Stimulated activated CD4-positive, alpha-beta T cell treated with anti-CD3 and anti-CD28 coated beads, Interleukin-12 subunit alpha, Interleukin-12 subunit beta, amount 100 ng/mL, for 4 hours (primary cell): ENCODE data around the gene CTNND2.
"Not testable (repeated sequence)": the region's sequence is repeated elsewhere in the genome, so short reads cannot be mapped to it uniquely, and the experiment has no call there.

Source experiments
- DNase-seq: peaks from one replicate; pipeline ENCODE4 v3.0.0-alpha.2; 2020

CTNND2 gene

DNA sequence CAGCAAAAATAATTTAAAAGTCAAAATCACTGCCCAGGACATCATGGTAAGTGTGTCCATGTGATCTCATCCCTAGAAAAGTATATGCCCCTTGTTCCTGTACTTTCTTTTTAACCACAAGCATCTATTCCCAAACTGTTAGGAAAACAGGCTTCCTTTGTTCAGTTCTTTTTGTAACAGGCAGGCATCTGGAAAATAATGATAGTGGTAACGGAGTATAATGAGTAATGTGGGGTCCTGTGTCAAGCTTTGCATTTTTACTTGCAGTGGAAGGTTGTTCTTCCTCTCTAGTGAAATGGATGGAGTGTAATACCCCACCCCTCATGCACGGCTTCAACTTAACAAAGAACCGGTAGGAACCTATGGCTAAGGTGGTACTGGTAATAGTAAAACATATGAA is 532.1 kb downstream of the CTNND2 start:
- DNase-seq = no peak

DNA sequence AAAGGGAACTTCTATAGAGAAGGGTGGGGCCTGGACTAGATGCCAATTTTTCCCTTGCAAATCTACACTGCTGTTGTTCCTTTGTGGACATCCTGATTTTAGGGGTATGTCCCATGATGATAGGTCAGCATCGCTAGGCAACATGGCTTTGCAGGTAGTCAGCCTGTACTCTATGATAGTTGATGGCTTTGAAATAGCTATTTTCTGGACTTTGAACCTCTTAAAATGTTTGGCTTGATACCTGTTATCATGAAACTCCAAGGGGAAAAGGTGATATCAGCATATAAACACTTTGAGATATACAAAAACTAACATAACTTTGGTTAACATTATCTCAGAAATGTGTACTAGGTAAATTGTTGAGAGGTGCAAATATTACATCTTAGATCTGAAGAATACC is 533.2 kb downstream of the CTNND2 start:
- no peak for DNase-seq

GRCh38 chr5:11364531-11364930 is 539.7 kb downstream of the CTNND2 start:
- no peak for DNase-seq

DNA sequence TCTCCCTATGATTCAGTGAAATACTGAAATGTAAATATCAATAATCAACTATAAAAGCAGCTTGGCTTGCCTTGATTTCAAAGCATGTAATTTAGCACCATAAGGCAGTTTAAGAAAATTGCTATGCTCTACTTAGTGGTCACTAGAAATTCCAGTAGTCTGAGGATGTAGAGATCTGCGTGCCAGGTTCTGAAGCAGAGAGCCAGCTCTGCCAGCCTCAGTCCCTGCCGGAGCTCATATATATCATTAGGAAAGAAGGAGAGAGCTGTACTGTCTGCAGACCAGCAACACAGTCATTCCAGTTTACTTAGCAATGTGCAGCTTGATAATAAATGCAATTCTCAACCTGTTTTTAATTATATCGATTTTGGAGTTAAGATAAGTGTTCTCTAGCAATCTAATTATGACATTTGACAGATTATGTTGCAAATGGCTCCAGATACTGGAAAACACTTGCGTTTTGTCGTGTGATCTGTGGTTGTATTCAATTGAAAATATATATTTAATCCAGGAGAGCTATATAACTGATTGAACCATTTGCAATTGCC is 540.5 kb downstream of the CTNND2 start:
- no peak for DNase-seq

- DNase-seq = no peak
Measured at GRCh38 chr5:11361768-11362167, 542.5 kb downstream of the CTNND2 start.

GRCh38 chr5:11357928-11358327 is 546.3 kb downstream of the CTNND2 start:
- no peak for DNase-seq

GRCh38 chr5:11355491-11355890 is 548.8 kb downstream of the CTNND2 start:
- DNase-seq = no peak

DNA sequence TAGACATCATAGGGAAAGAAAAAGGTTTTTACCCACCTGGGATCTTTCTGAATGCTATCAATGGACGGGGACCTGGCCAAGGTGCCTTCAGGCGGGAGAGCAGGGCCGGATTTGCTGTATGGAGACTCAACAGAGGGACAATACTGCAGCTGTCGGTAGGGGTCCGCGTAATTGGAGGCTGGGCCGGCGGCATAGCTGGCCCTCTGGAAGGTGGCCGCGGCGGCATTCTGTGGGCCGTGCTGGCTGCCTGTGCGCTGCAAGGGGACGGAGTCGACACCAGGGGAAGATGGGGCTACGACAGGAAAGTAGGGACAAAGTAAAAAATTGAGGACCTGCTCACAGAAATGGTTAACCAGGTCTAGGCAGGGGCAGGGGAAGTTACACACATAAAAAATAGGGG is 557.9 kb downstream of the CTNND2 start:
- DNase-seq = no peak

DNA sequence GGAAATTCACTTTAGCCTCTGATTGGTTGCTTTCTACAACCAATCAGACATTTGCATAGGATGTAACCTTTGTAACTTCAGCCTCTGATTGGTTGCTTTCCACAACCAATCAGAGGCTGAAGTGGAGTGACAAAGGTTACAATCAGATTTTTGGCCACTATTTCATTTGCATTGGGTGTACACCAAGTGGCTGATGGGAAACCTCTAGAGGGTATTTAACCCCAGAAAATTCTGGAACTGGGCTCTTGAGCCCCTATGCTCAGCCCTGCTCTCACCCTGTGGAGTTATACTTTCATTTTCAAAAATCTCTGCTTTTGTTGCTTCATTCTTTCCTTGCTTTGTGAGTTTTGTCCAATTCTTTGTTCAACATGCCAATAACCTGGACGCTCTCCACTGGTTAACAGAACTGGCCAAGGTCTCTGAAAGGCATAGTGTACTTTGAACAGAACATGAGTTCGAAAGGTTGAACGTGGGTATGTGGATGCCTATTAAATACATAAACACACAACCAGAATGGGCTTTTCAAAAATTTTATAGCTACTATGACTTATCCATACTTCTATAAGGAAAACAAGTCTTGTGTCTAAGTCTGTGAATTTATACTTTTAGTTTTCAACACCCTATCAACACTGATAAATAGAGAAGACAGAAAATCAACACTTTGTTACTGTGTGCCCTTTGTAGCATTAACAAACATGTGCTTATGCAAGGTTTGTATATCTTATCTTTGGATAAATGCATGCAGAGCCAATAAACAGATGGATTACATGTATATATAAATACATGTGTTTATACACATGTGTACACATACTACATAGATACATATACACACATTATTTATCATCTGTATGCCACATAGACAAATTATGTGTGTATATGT is 568.1 kb downstream of the CTNND2 start:
- no peak for DNase-seq

GRCh38 chr5:11334404-11334803 is 569.8 kb downstream of the CTNND2 start:
- no peak for DNase-seq

DNA sequence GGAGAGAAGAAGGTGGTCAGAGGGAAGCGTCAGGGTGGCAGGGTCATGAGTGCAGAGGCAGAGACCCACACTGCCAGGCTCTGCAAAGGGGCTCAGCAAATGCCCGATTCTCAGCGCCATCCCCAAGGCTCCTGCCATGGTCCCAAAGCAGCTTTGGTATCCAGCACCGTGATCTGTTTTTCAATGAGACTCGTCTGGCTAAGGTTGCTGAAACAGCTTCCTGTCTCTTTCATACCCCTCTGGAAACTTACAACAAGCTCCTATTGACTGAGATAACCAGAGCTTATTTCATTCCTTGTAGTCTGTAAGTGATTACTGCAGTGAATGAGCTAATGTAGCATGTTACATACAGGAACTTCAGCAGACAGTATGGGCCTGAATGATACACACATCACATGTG is 574.6 kb downstream of the CTNND2 start:
- DNase-seq = no peak

DNA sequence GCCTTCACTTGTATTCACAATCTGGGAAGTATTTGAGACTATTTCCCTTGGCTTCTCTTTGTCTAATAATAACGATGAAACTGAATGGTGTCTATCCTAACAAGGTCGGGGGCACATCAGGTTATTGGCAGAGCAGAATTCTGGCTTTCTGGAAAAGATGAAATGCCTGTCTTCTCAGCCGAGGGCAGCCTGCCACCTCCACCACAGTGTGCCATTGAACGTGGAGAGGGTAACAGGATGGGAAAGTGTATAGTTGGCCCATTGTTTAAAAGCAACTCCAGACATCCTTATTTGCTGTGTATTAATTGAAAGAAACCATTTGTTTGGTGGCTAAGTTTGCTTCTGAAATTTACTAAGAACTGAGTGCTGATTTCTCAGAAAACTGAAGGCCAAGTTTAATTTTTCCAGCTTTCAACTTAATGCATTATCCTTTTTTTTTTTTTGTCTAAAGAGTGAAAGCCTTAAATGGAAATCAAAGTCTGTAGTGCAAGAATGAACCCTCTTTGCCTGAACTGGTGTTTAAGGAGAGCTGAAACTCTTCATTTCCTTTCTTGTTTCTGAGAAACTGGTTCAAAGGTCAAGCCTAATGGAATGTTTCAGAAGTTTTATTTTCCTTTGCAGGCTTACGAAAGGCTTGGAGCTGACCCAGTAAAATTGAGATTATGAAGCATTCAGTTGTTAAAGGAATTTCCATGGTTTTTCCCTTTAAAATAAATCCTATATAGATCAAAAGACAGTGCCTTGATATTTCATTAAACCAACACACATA is 579.5 kb downstream of the CTNND2 start:
- DNase-seq = no peak

GRCh38 chr5:11323761-11324160 is 580.5 kb downstream of the CTNND2 start:
- no peak for DNase-seq

- no peak for DNase-seq
Measured at GRCh38 chr5:11322133-11322532, 582.1 kb downstream of the CTNND2 start.

GRCh38 chr5:11319836-11320580 is 584.2 kb downstream of the CTNND2 start:
- no peak for DNase-seq

DNA sequence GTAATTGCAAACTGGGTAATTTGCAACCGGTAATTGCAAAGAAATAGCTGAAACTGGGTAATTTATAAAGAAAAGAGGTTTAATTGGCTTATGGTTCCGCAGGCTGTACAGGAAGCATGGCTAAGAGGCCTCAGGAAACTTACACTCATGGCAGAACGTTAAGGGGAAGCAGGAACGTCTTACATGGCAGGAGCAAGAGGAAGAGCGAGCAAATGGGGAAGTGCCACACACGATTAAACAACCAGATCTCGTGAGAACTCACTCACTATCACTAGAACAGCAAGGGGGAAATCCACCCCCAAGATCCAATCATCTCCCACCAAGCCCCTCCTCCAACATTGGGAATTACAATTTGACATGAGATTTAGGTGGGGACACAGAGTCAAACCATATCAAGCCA is 590.6 kb downstream of the CTNND2 start:
- DNase-seq = not testable (repeated sequence)

DNA sequence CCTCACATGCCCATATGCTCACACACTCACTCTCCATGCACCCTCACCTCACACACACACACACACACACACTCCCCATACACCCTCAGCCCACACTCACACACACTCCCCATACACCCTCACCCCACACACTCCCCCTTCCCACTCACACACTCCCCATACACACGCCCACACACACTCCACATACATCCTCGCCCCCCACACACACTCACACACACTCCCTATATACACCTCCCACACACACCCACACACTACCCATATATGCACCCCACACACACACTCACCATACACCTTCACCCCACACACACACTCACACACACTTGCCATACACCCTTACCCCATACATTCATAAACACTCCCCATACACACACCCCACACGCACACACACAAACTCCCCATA is 592.5 kb downstream of the CTNND2 start:
- DNase-seq = no peak

DNA sequence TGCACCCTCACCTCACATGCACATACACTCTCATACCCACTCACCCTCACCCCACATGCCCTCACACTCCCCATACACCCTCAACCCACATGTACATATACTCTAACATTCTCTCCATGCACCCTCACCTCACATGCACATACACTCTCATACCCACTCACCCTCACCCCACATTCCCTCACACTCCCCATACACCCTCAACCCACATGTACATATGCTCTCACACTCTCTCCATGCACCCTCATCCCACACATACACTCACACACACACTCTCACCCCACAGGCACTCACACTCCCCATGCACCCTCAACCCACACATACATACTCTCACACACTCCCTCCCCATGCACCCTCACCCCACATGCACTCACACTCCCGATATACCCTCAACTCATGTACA is 593.0 kb downstream of the CTNND2 start:
- DNase-seq = no peak

DNA sequence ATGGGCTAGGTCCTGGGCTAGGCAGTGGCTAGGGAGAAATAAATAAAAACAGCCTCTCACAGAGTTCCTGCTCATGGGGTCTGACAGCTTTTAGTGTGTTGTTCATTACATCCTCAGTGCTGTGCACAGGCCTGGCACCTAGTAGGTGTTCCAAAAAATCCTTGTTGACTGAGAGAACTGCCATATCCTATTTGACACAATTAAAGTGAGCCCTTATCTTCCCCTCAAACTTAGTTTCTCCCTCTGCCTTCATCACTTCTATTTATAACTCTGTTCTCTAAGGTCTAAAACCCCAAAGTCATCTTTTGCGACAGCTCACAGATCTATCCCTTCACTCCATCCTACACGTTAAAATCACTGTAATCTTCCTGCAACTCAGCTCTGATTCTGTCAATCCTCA is 594.1 kb downstream of the CTNND2 start:
- DNase-seq = no peak

- no peak for DNase-seq
Measured at GRCh38 chr5:11306365-11306764, 597.9 kb downstream of the CTNND2 start.

GRCh38 chr5:11305245-11305644 is 599.0 kb downstream of the CTNND2 start:
- no peak for DNase-seq

DNA sequence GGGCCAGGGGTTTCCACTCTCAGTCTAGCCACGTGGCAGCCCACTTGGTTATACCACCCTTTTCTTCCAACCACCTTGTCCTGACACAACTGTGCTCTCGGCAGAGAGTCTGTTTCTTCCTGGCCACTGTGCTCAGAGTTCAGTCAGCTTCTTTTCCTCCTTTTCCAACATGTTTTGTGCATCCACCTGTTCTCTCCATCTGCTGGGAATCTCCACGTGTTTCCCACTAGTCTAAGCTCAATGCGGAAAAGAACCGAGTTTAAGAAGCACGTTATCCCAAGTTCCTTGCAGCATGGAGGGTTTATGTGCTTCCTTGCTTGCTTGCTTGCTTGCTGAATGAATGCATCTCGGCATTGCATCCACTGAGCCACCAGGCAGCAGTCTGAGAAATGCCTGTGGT is 599.6 kb downstream of the CTNND2 start:
- no peak for DNase-seq

DNA sequence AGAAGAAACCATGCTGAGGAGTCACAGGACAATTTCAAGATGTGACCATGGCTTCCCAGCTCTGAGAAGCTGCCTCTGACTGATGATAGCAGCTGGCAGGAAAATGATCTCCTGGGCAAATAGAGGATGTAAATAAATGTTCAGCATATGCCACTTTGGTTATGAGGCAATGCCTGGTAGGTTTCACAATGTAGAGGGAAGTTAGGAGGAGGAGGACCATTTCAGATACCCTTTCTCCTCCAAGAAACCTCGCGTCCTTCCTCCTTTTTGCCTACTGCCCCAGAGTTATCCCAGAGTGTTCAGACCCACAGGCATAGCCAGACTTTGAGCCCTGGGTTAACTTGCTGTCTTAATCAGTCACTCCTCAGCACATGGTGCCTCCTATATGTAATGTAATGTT is 601.6 kb downstream of the CTNND2 start:
- DNase-seq = no peak
